ENCODE results near the gene CGB3.

The CGB3 gene

DNA sequence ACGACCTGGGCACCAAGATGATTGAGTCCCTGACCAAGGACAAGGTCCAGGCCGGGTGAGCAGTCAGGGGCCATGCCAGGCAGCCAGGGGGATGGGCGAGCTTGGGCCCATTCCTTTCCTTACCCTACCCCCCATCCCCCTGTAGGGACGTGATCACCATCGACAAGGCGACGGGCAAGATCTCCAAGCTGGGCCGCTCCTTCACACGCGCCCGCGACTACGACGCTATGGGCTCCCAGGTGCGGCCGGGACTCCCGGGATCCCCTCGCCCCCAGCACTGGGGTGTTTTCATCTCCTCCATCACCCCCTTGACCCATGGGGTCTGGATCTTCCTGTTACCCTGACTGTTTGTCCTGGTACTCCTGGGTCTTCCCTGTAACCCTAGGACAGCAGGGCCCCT lies 14.3 kb downstream of the CGB3 start:
- no peak overlapping the region for H3K4me3 ChIP-seq (ENCODE audit: low read length)
- no peak for TF ChIP-seq ZNF274 (IDR thresholded peaks at IDR 0.05; ENCODE audit: low read depth, low read length)

DNA sequence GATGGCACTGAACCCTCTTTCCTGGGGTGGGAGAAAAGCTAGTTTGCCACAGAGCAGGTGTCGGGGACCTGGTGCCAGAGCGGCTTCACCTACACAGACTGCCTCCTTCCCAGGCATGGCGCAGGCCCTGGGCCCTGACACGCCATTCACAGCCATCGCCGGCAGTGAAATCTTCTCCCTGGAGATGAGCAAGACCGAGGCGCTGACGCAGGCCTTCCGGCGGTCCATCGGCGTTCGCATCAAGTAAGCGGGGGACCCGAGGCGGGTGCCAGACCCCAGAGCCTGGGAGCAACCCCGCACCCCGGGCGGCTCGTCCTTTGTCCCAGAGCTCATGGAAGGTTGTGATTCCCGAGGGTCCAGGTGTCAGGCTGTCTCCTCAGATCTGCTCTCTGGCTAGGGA lies 17.2 kb downstream of the CGB3 start:
- H3K4me3 ChIP-seq (ENCODE audit: low read length), result no peak overlapping the region
- TF ChIP-seq ZNF274 (IDR thresholded peaks at IDR 0.05; ENCODE audit: low read depth, low read length), result no peak

DNA sequence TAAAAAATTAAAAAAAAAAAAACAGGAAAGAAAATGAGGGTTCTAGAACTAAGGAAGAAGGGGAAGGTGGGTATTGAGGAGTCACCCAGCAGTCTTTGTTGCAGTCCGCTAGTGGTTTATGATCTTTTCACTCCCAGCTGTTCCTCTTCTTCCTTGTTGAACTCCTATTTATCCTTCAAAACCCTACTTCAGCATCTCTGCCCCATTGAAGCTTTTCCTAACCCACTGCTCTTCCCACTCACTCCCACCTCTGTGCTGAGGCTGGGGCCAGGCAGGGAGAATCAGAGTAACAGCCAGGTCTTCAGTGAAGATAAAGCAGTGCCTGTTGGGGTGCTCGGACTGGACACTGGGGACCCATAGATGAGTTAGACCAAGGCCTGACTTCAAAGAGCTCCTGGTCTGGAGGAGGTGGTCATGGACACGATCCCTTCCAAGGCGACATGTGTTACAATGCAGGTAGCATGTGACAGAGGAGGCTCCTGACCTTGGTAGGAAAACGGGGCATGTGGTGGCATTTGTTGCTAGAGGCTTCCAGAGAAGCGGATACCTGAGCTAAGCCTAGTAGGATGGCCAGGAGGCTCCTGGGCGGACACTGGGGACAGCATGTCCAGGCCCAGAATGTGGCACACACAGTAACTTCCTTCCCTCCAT lies 19.0 kb downstream of the CGB3 start:
- TF ChIP-seq ZNF274 (IDR thresholded peaks at IDR 0.05; ENCODE audit: low read depth, low read length), result no peak

DNA sequence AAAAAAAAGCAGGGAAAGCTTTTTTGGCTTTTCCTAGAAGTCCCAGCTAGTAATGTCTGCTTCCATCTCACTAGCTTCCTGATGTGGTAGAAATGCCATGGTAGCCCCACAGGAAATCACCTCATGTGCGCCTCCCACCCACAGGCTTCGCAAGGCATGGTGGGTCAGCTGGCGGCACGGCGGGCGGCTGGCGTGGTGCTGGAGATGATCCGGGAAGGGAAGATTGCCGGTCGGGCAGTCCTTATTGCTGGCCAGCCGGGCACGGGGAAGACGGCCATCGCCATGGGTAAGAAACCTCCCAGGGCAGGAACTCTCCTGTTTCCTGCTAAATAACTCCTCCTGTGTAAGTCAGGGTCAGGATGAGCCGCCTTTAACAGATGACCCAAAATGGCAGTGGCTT lies 20.0 kb downstream of the CGB3 start:
- H3K4me3 ChIP-seq (ENCODE audit: low read length), result no peak overlapping the region
- no peak for TF ChIP-seq ZNF274 (IDR thresholded peaks at IDR 0.05; ENCODE audit: low read depth, low read length)

More for the DNA sequence above, 19.0 kb downstream of the CGB3 start:
- H3K4me3 ChIP-seq (ENCODE audit: low read length), result no peak overlapping the region

DNA sequence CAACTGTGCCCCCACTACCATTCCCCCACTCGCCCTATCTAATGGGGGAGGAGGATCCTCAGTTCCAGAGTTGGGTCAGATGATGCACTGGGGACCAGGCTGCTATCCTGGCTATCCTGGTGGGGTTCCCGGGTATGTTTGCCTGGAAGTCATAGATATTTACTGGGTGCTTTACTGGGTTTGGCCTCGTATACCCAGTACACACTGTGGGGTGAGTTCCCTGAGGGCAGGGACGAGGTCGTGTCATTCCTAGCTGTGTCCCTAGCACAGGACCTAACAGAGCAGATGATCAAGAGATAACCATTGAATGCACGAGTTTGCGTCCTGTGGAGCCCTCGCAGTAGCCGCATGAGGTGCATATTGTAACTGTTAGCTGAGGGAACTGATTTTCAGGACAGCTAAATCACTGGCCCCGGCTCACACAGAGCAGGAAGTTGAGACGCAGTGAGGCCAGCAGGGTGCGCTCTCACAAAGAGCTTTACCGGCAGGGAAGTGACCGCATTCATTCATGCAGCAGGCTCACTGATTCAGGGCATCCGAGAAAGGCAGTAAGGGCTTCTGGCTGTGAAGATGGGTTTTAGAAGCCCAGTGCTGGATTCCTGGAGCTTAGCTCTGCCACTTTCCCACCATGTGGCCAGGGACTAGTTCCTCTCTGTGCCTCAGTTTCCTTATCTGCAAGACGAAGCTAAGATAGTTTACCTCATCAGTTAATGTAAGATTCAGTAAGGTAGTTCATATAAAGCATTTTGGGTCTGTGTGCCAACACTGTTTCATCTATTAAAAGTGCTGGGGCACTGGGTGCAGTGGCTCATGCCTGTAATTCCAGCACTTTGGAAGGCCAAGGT lies 24.4 kb downstream of the CGB3 start:
- H3K4me3 ChIP-seq (ENCODE audit: low read length), result no peak overlapping the region
- TF ChIP-seq ZNF274 (IDR thresholded peaks at IDR 0.05; ENCODE audit: low read depth, low read length), result no peak

DNA sequence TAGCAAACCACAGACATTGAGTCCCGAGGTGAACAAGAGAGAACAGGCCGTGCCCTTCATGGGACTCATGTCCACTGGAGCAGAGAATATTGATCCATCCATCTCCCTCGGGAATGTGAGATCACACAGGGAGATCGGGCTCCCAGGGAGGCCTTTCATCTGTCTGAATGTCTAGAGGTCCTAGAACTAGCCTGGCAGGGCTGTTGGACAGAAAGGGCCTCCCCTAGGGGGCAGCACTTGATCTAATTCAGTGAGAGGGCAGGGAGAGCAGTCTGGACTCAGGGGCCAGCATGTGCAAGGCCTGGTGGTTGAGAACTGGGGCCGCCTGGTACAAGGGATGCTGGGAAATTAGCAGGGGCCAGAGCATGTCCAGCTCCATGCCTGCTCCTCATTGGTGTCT lies 26.2 kb downstream of the CGB3 start:
- no peak for TF ChIP-seq ZNF274 (IDR thresholded peaks at IDR 0.05; ENCODE audit: low read depth, low read length)
- no peak overlapping the region for H3K4me3 ChIP-seq (ENCODE audit: low read length)

DNA sequence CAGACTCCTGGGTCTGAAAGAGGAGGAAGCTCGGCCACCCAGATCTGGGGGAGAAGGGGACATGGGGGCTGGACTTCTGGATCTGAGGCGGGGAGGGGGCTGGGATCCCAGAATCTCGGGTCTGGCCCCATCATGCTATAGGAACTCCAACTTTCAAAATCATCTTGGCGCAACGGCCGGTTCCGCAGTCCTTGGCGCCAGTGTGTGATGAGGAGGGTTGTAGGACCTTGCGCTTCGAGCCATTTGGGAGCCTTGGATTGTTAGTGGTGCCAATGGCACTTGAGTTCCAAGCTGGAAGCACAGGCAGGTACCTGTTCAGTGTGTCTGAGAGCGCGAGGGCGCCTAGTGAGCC lies 30.1 kb downstream of the CGB3 start:
- no peak for TF ChIP-seq ZNF274 (IDR thresholded peaks at IDR 0.05; ENCODE audit: low read depth, low read length)
- H3K4me3 ChIP-seq (ENCODE audit: low read length), result peak overlapping the region; percentile 69

DNA sequence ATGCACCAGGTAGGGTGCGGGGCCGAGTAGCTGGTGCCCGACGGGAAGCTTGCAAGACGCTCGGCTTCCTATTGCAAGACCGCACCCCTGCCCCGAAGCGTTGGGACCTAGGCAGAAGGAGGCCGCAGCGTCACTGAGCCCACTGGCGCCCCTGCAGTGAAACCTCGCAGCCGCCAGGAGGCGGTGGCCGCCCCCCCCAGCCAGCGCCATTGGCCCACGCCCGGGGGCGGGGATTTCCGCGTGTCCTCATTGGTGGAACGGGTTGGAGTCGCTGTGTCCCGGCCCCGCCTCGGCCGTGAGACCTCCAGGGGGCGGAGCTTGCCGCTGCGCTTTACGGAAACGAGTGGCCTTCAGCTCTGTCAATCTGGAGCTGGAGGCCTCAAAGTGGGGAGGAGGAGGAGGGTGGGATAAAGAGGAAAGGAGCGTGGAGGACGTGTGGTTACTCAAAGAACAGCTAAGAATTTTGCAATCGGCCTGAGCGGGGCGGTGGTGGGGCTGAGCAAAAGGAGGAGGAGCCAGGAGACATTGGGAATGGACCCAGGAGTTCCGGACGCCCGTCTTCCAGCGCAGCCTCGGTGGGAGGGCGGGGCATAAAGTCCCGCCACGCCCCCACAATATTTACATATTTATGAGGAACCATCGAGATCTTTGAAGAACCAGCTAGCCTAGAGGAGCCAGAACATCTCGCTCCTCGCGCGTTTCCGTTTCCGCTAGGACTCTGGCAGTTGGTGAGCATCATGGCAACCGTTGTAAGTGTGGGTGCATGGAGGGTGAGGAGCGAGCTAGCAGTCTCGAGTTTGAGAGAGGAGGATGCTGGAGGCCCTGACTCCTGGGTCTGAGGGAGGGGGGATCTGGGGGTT lies 30.7 kb downstream of the CGB3 start, which contains the start of the genes GYS1 and RUVBL2:
Gene GYS1, minus strand, starts transcription at position 135 of the 860 bp plus-strand sequence. CDS start 197 bp downstream, outside the sequence.
Gene RUVBL2, plus strand, starts transcription at position 713 of the 860 bp plus-strand sequence. Its CDS starts 25 bp downstream, at position 738.
- peak within 1 kb of the TSS; percentile 85 for H3K4me3 ChIP-seq (ENCODE audit: low read length)
- no peak for TF ChIP-seq ZNF274 (IDR thresholded peaks at IDR 0.05; ENCODE audit: low read depth, low read length)

DNA sequence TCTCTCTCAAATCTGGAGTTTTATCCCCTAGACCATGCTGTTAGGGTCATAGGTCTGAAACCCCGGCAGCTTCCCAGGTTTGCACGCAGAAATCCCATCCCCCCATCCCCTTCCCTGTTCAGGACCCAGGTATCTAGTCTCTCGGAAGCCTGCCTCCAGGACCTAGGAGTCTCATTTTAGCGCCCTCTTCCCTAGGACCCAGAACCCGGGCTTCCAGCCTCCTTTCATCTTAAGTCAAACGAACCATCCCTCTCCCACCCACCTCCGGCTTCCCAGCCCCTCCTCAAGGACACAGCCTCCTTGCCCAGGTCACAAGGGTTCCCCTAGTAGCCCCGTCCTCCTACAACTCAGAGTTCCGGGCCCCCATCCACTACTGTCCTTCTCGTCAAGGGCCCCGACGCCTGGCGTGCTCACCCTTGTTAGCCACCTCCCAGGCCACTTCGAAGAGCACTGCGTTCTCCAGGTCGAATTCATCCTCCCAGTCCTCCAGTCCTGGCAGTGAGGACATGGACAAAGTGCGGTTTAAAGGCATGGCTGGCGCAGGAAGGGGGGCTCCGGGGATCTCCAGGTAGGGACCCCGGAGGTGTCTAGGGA lies 31.5 kb downstream of the CGB3 start:
- peak overlapping the region; percentile 85 for H3K4me3 ChIP-seq (ENCODE audit: low read length)
- TF ChIP-seq ZNF274 (IDR thresholded peaks at IDR 0.05; ENCODE audit: low read depth, low read length), result no peak

DNA sequence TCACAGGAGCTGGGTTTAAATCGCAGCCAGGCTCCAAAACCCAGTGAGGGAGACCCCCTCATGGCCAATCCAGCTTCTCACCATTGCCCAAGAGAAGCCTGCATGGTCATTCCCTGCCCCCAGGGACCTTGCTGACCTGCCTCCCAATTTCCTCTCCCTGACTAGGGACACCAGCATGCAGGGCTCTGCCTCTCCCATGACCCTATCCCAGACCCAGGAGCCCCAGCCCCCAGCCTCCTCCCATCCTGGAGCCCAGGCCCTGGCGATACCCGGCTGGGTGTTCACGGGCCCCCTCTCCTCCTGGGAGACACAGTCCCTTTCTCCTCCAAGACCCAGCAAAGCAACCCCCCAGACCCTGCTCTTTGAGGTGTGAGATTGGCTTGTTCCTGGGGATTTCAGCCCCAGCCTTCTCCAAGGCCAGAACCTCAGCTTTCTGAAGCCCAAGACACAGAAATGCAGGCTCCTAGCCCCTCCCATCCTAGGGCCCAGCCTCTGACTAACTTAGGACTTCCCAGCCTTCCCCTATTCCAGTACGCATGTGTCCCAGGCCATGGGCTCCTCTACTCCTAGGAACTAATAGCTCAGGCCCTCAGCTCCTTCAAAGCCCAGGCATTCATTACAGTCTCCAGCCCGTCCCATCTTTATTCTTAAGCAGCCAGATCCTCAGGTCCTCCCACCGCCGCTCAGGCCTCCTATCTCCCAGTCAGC lies 32.1 kb downstream of the CGB3 start:
- H3K4me3 ChIP-seq (ENCODE audit: low read length), result peak overlapping the region; percentile 85
- TF ChIP-seq ZNF274 (IDR thresholded peaks at IDR 0.05; ENCODE audit: low read depth, low read length), result no peak

DNA sequence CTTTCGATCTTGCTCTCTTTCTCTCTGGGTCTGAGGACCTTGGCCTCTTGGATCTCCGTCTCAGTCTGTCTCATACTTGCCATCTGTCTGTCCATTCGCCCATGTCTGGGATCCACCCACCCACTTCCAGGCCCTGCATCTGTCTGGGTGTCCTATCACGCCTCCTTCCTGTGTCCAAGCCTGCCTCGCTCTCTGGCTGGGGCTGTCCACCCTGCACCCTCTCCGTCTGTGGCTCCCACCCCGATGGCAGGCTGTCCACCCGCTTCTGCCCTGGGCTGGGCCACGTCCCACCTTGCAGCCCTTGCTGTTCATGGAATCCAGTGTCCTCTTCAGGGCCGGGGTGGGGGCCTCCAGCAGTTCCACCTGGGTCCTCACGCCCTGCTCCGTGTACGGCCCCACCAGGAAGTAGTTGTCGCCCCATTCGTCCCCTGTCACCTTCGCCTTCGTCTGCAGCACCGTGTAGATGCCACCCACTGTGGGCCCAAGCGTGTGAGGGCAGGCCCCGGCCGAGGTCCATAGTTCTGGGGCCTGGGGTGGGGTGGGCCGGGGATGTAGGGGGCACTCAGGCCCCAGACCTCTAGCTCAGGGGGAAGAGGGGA lies 33.0 kb downstream of the CGB3 start:
- TF ChIP-seq ZNF274 (IDR thresholded peaks at IDR 0.05; ENCODE audit: low read depth, low read length), result no peak
- H3K4me3 ChIP-seq (ENCODE audit: low read length), result no peak overlapping the region

DNA sequence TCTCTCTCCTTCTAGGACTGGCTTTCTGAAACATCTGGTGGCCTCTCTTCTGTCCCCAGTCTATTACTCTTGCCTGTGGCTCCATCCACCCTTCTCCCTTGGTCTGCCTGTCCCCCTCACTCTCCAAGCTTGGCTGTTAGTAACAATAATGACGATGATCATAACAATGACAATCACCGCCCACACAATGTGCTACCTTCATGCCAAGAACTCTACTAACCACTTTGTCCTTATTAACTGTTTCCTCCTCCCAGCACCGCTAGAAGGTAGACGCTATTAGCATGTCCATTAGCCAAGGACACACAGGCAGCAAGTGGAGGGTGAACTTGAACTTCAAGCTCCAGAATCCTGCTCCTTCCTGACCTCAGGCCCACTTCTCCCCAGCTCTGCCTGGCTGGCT lies 33.7 kb downstream of the CGB3 start:
- no peak for TF ChIP-seq ZNF274 (IDR thresholded peaks at IDR 0.05; ENCODE audit: low read depth, low read length)
- H3K4me3 ChIP-seq (ENCODE audit: low read length), result no peak overlapping the region

DNA sequence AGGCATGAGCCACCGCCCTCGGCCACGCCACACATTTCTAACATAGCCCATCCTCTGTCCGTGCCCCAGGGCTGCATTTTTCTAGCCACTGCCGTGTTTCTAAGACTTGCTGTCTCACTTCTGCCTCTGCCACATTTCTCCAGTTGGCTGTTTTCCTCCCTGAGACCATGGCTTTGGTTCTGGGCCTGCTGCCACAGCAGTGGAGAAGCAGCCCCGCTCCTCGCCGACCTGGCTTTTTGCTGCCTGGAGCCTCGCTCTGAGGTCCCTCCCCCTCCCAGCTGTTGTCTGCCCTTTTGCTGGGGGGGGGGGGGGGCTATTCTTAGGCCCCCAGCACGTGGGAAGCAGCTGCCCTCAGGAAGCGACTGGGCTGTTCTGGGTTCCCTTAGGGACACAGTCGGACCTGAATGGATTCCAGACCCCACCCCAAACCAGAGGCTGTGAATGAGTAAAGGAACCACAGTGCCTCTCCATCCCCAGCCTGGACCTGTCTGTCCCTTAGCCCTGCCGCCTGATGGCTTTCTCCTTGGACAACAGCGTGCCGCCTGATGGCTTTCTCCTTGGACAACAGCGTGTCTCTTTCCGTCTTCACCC lies 34.3 kb downstream of the CGB3 start:
- H3K4me3 ChIP-seq (ENCODE audit: low read length), result no peak overlapping the region
- no peak for TF ChIP-seq ZNF274 (IDR thresholded peaks at IDR 0.05; ENCODE audit: low read depth, low read length)
